Measurements from ENCODE around the gene UBP1. TPM values are rescaled to one million over a fixed set of nuclear protein-coding genes. Genes with fewer than 3 reads are reported as not detected.

The UBP1 gene
- polyA plus RNA-seq, 1 donor (not counting 4 experiments of a cell fraction or from before 2014, with no cell fraction given), result 82.4 TPM

DNA sequence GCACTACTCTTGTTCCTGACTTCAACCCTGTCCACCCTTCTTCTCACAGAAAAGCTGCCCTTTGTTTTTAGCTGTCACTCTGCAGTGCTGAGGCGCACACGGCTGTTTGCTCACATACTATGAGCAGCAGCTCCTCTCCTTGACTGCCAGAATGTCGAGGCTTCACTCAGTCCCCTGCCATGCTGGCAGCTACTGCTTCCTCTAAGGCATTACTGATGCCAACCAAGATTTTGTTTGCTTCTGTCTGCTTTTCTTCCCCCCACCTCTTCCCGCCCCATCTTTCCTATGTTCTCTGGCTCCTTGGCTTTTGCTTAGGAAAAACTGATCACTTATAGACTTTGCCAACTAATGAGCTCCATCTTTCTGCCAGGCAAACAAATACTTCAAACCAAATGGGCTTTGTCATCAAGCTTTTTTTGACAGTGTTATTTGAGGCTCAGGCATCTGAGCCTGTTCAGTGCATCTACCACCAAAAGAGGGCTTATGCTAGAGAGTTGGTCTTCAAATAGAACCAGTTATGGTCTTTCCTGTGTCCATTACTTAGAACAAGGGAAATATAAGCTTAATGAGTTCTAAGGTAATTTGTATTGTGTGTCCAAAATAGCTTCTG, 81.9 kb downstream of the UBP1 start:
- TF ChIP-seq EZH2 (IDR thresholded peaks at IDR 0.05; ENCODE audit: low read length), result no peak
- TF ChIP-seq, protein P1, sequence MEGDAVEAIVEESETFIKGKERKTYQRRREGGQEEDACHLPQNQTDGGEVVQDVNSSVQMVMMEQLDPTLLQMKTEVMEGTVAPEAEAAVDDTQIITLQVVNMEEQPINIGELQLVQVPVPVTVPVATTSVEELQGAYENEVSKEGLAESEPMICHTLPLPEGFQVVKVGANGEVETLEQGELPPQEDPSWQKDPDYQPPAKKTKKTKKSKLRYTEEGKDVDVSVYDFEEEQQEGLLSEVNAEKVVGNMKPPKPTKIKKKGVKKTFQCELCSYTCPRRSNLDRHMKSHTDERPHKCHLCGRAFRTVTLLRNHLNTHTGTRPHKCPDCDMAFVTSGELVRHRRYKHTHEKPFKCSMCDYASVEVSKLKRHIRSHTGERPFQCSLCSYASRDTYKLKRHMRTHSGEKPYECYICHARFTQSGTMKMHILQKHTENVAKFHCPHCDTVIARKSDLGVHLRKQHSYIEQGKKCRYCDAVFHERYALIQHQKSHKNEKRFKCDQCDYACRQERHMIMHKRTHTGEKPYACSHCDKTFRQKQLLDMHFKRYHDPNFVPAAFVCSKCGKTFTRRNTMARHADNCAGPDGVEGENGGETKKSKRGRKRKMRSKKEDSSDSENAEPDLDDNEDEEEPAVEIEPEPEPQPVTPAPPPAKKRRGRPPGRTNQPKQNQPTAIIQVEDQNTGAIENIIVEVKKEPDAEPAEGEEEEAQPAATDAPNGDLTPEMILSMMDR (optimal IDR thresholded peaks at IDR 0.05 in 1 of 3, IDR thresholded peaks at IDR 0.05 in 1 of 3, conservative IDR thresholded peaks at IDR 0.05 in 1 of 3; ENCODE audit: extremely low read depth in 1 of 3, insufficient read depth in 2 of 3, low read length in 3 of 3), result no peak
- H4K20me1 ChIP-seq (ENCODE audit: control insufficient read depth, extremely low read depth, insufficient read depth, low read length), result no peaks in the 10 kb centered on the region
- H3K4me1 ChIP-seq (ENCODE audit: control insufficient read depth, extremely low read depth, insufficient read depth, low read length), result peaks cover 20% of the 10 kb centered on the region
- no peak overlapping the region for H3K4me3 ChIP-seq (ENCODE audit: control insufficient read depth in 2 of 3, extremely low read depth in 1 of 3, insufficient read depth in 2 of 3, low read depth in 1 of 3, low read length in 3 of 3)
- FAIRE-seq (no peak), DNase-seq (ENCODE audit: low read depth, low spot score) (no peak)
- H3K27ac ChIP-seq (ENCODE audit: control insufficient read depth, insufficient read depth, low read length), result no peak overlapping the region
- H3K4me2 ChIP-seq (ENCODE audit: control insufficient read depth, extremely low read depth, insufficient read depth, low read depth, low read length), result no peak overlapping the region
- H3K9ac ChIP-seq (ENCODE audit: control insufficient read depth, extremely low read depth, insufficient read depth, low read length), result no peak overlapping the region
- H3K79me2 ChIP-seq (ENCODE audit: control insufficient read depth, insufficient read depth, low read length), result peaks cover 7% of the 10 kb centered on the region
- no peaks in the 10 kb centered on the region for H3K27me3 ChIP-seq (ENCODE audit: control insufficient read depth, extremely low read depth, insufficient read depth, low read length)
- H3K9me1 ChIP-seq (ENCODE audit: control insufficient read depth, extremely low read depth, insufficient read depth, low read length), result no peaks in the 10 kb centered on the region
- no peak overlapping the region for H2AFZ ChIP-seq (ENCODE audit: control insufficient read depth, low read length)
- dilution Hi-C loops (cut with MboI; ENCODE audit: extremely low pct_ligation_motif_present, low sequenced_read_pairs), result no loop called here
- H3K36me3 ChIP-seq (ENCODE audit: control insufficient read depth in 2 of 2, extremely low read depth in 1 of 2, insufficient read depth in 2 of 2, low read length in 2 of 2), result peaks cover 0 to 4% of the 10 kb centered on the region in 2 experiments
- H3K9me3 ChIP-seq (ENCODE audit: control insufficient read depth, low read depth, low read length), result no peaks in the 10 kb centered on the region

DNA sequence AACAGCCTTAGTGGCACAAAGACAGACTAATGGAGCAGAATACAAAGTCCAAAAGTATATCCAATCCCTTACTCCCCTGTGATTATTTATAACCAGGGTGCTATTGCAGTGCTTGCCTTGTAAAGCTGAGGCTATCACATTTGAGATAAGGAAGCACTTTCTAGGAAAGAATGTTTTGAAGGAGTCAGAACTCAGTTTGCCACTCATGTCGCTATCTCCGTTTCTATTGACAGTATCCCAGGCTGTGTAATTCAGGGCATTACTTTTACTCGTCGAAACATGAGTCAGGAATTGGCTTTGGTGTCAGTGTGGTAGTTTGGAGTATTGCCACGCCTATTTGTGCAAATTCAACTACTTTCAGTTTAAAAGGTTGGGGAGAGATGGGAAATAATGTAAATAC, 84.6 kb downstream of the UBP1 start:
- Histone ChIP-seq H3K9me3 (ENCODE audit: control insufficient read depth, low read depth, low read length) (no peaks in the 10 kb centered on the region), H3K36me3 (ENCODE audit: control insufficient read depth in 2 of 2, extremely low read depth in 1 of 2, insufficient read depth in 2 of 2, low read length in 2 of 2) (no peaks in the 10 kb centered on the region), H3K4me1 (ENCODE audit: control insufficient read depth, extremely low read depth, insufficient read depth, low read length) (peaks cover 14% of the 10 kb centered on the region), H3K9me1 (ENCODE audit: control insufficient read depth, extremely low read depth, insufficient read depth, low read length) (no peaks in the 10 kb centered on the region), H4K20me1 (ENCODE audit: control insufficient read depth, extremely low read depth, insufficient read depth, low read length) (no peaks in the 10 kb centered on the region), H3K79me2 (ENCODE audit: control insufficient read depth, insufficient read depth, low read length) (peaks cover 7% of the 10 kb centered on the region), H3K27me3 (ENCODE audit: control insufficient read depth, extremely low read depth, insufficient read depth, low read length) (no peaks in the 10 kb centered on the region), H2AFZ (ENCODE audit: control insufficient read depth, low read length) (no peak overlapping the region), H3K4me2 (ENCODE audit: control insufficient read depth, extremely low read depth, insufficient read depth, low read depth, low read length) (peak overlapping the region; percentile 57), H3K27ac (ENCODE audit: control insufficient read depth, insufficient read depth, low read length) (no peak overlapping the region), H3K9ac (ENCODE audit: control insufficient read depth, extremely low read depth, insufficient read depth, low read length) (no peak overlapping the region), H3K4me3 (ENCODE audit: control insufficient read depth in 2 of 3, extremely low read depth in 1 of 3, insufficient read depth in 2 of 3, low read depth in 1 of 3, low read length in 3 of 3) (peak overlapping the region in 1 of 3 experiments; percentile 0)
- DNase-seq (ENCODE audit: low read depth, low spot score), result no peak
- TF ChIP-seq EZH2 (IDR thresholded peaks at IDR 0.05; ENCODE audit: low read length), result no peak
- TF ChIP-seq, protein P1 (optimal IDR thresholded peaks at IDR 0.05 in 1 of 3, IDR thresholded peaks at IDR 0.05 in 1 of 3, conservative IDR thresholded peaks at IDR 0.05 in 1 of 3; ENCODE audit: extremely low read depth in 1 of 3, insufficient read depth in 2 of 3, low read length in 3 of 3), result no peak
- dilution Hi-C loops (cut with MboI; ENCODE audit: extremely low pct_ligation_motif_present, low sequenced_read_pairs), result no loop called here
- peak; percentile 86 for FAIRE-seq
